ENCODE measurements around the gene CCDC192. TPM values are rescaled to one million over a fixed set of nuclear protein-coding genes. Genes with fewer than 3 reads are reported as not detected.

CCDC192 gene
- total RNA-seq, 1 donor from 2014 or later, result not detected

- Histone ChIP-seq H3K36me3 (no peaks in the 10 kb centered on the region), H3K4me1 (no peaks in the 10 kb centered on the region), H3K9me3 (no peaks in the 10 kb centered on the region), H3K27ac (no peak overlapping the region), H3K27me3 (no peaks in the 10 kb centered on the region), H3K4me3 (no peak overlapping the region)
- no peak for DNase-seq (ENCODE audit: extremely low spot score in 2 of 2)
- intact Hi-C loops (cut with DNase I), result no loop called here
- TF ChIP-seq POLR2AphosphoS5 (IDR thresholded peaks at IDR 0.05; ENCODE audit: insufficient read depth in 1 of 2, low read depth in 1 of 2) (no peak), CTCF (IDR thresholded peaks at IDR 0.05) (no peak), POLR2A (IDR thresholded peaks at IDR 0.05) (no peak)
Measured at GRCh38 chr5:127793052-127793451, 89.9 kb downstream of the CCDC192 start.

GRCh38 chr5:127793879-127794278, 90.7 kb downstream of the CCDC192 start:
- intact Hi-C loops (cut with DNase I), result no loop called here
- Histone ChIP-seq H3K9me3 (no peaks in the 10 kb centered on the region), H3K36me3 (no peaks in the 10 kb centered on the region), H3K27me3 (no peaks in the 10 kb centered on the region), H3K4me3 (no peak overlapping the region), H3K4me1 (no peaks in the 10 kb centered on the region), H3K27ac (no peak overlapping the region)
- DNase-seq (ENCODE audit: extremely low spot score in 2 of 2), result no peak
- TF ChIP-seq POLR2AphosphoS5 (IDR thresholded peaks at IDR 0.05; ENCODE audit: insufficient read depth in 1 of 2, low read depth in 1 of 2), result no peak
- TF ChIP-seq POLR2A (IDR thresholded peaks at IDR 0.05), result no peak
- no peak for TF ChIP-seq CTCF (IDR thresholded peaks at IDR 0.05)

GRCh38 chr5:127796211-127796610, 93.0 kb downstream of the CCDC192 start:
- Histone ChIP-seq H3K27ac (no peak overlapping the region), H3K4me3 (no peak overlapping the region), H3K4me1 (no peaks in the 10 kb centered on the region), H3K9me3 (no peaks in the 10 kb centered on the region), H3K27me3 (no peaks in the 10 kb centered on the region), H3K36me3 (no peaks in the 10 kb centered on the region)
- no peak for TF ChIP-seq POLR2AphosphoS5 (IDR thresholded peaks at IDR 0.05; ENCODE audit: insufficient read depth in 1 of 2, low read depth in 1 of 2)
- no peak for TF ChIP-seq CTCF (IDR thresholded peaks at IDR 0.05)
- no peak for TF ChIP-seq POLR2A (IDR thresholded peaks at IDR 0.05)
- no peak for DNase-seq (ENCODE audit: extremely low spot score in 2 of 2)
- intact Hi-C loops (cut with DNase I), result no loop called here

GRCh38 chr5:127799293-127799905, 96.2 kb downstream of the CCDC192 start:
- Histone ChIP-seq H3K36me3 (no peaks in the 10 kb centered on the region), H3K27me3 (no peaks in the 10 kb centered on the region), H3K27ac (no peak overlapping the region), H3K4me1 (peaks cover 4% of the 10 kb centered on the region), H3K4me3 (no peak overlapping the region), H3K9me3 (no peaks in the 10 kb centered on the region)
- intact Hi-C loops (cut with DNase I), result no loop called here
- TF ChIP-seq POLR2A (IDR thresholded peaks at IDR 0.05), result no peak
- TF ChIP-seq CTCF (IDR thresholded peaks at IDR 0.05), result no peak
- no peak for TF ChIP-seq POLR2AphosphoS5 (IDR thresholded peaks at IDR 0.05; ENCODE audit: insufficient read depth in 1 of 2, low read depth in 1 of 2)
- no peak for DNase-seq (ENCODE audit: extremely low spot score in 2 of 2)

GRCh38 chr5:127801751-127802476, 98.7 kb downstream of the CCDC192 start:
- DNase-seq (ENCODE audit: extremely low spot score in 2 of 2), result no peak
- no peak for TF ChIP-seq POLR2AphosphoS5 (IDR thresholded peaks at IDR 0.05; ENCODE audit: insufficient read depth in 1 of 2, low read depth in 1 of 2)
- TF ChIP-seq POLR2A (IDR thresholded peaks at IDR 0.05), result no peak
- TF ChIP-seq CTCF (IDR thresholded peaks at IDR 0.05), result no peak
- intact Hi-C loops (cut with DNase I), result no loop called here
- Histone ChIP-seq H3K4me1 (peaks cover 4% of the 10 kb centered on the region), H3K27me3 (no peaks in the 10 kb centered on the region), H3K9me3 (no peaks in the 10 kb centered on the region), H3K27ac (no peak overlapping the region), H3K4me3 (no peak overlapping the region), H3K36me3 (no peaks in the 10 kb centered on the region)

All from vagina (tissue), 2 donors.